Stimulated activated CD4-positive, alpha-beta T cell treated with anti-CD3 and anti-CD28 coated beads, Interleukin-4, amount 100 ng/mL, for 24 hours (primary cell): ENCODE data around the gene RNF220.

ENCODE experiments used
- DNase-seq: peaks from one replicate; pipeline ENCODE4 v3.0.0-alpha.2; 2020

RNF220 gene

DNA sequence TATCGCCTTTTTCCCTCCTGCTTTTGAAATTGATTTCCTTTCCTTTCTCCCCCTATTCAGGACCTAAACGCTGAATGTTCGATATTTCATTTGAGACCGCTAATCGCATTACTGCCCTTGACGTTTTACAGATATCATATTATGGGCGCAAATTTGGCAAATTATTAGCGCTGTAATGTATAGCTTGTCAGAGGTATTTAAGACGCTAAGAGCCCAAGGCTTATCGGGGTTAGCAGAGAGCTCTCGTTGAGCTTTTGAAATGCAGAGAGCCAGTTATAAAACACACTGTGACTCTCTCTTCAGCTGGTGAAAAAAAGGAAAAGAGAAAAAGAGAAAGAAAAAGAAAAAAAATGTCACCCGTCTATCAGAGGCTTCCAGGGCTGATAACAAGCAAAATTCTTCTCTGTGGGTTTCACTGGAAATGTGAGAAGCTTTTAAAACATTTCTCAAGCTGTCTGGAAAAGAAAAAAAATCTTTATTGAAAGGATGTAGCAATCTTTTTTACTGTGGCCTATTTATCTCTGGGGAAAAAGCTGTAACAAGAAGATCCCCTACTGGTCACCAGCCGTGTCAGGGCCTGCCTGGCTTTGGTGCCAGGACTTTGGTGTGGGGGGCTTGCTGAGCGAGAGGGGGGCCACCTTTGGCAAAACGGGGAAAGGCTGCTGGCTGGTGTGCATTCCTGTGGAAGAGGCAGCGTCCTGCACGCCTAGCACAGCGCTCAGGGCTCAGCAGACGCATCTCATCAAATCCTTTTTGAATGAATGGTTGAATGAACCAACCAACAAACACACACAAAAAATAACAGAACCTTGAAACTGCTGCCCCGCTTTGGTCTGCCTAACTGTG, 119.8 kb downstream of the RNF220 start:
- DNase-seq, result no peak

DNA sequence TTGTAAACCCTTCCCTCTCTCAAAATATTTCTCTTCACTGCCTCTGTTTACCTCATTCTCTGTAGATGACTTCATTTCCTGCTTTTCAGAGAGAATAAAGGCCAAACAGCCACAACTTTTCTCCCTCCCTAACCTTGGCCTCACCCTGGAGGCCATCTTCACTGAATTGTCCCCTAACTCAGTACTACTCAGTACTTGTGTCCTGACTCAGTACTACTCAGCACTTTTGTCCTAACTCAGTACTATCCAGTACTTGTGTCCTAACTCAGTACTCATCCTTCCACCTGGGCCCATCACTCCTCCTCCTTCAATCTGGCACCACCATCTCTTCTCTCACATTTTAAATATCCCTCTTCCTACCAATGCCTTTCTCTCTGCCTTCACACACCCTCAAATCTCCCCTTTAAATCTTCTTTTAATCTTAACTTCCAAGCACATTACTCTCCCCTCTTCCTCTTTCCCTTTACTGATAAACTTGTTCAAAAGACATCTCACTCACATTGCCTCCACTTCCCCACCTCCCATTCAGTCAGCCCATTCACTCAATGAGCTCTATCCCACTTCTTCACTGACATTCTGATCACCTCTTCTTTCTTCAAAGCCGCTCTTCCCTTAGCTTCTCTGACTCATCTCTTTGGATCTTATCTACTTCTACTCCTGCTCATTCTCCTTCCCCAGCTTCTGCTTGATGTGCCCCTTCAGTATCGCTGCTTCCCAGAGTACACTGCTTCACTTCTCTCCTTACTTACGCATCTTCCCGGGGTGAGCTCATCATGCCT, 121.4 kb downstream of the RNF220 start:
- DNase-seq, result no peak

DNA sequence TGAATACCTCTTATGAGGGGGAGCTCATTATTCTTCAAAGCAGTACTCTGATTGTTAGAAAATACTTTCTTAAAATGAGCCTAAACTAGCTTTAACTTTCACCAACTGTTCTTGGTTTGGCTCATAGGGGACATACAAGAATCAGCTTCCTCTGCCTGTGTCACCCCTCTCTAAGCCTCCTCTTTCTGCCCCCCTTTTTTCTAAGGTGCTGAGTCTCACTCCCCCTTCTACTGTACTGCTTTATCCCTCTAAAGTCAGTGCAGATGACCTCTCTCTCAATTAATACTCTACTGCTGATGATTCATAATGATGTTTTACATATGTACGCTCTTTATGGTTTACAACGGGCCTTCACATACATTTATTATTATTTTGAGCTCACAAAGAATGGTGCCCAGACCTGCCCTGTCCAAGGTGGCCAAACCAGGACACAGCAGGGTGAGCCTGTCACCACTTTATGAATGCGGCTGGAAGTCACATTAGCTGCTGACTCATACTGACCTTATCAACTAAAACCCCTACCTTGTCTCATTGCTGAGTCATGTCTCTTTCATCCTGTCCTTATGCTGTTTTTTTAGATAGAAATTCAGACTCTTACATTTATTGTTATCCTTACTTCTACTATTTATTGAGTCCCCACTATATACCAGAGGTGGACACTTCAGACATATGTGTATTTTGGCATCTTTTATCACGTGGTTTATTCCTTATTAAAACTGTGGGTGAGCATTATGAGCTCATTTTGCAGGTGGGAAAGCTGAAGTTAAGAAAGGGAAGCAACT, 126.9 kb downstream of the RNF220 start:
- no peak for DNase-seq

DNA sequence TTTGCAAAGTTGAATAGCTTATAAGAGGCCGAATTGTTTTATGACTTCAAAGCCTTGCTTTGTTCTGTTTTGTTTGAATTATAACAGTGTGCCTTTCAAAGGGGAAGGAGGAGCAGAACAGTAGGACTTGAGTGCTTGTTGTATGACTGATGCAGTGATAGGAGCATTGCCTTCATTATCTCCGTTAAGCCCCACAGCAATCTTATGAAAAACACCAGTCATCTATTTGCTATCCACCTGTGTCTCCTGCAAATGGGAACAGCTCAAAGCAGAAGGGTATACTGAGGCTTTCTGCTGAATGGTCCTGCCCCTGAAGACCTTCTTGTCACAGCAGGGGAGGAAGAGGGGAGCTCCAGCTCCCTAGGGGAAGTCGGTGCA, 127.5 kb downstream of the RNF220 start:
- no peak for DNase-seq

DNA sequence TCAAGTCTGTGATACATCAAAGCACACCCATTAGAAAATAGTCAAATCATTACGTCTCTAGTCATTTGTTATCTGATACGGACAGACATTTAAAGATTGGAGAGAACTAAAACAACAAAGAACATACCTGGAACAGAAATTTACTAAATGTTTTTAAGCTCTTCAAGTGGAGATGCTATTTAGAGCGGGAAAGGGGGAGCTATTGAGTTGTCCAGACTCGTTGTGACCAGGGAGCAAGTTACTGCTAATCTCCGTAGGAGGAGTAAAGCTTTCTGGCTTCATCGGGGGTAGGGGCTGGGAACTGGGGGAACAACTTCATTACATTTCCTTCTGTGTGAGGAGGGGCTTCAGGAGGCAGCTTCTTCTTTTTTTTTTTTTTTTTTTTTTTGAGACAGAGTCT, 129.7 kb downstream of the RNF220 start:
- no peak for DNase-seq

DNA sequence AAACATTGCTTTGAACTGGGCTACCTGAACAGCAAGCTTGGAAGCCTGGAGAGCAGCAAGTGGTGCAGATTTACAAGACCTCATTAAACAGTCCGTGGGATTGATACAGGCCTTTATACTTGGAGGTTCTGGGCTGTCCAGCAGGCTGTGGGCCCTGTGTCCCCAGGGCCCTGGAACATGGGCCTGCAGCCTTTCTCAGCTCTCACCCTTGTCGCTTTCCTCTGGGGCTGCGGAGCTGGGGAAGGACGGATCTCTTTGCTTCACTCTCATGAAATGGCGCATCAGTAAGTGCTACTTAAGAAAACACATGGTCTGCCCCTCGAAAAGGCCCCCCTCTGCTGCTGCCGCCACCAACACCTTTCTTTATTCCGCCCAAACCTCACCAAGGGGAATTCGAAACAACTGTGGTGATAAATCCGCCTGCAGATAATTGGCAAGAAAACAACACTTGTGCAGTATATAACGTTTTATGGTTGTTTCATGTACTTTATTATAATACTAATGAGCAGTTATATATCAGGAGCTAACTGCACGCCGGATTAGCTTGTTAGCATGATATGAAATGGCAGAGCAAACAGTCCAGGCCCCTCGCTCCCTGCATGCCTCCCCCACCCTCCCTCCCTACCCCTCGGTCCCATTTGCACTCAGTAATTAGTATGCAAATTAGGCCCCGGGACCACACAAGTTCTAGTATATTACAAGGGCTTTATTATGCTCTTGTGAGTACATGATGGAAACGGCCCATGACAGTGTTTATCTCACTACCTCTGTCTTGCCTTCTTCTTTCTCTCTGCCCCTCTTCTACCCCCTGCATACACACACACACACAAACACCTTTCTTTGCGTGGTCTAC, 131.5 kb downstream of the RNF220 start:
- DNase-seq, result no peak

DNA sequence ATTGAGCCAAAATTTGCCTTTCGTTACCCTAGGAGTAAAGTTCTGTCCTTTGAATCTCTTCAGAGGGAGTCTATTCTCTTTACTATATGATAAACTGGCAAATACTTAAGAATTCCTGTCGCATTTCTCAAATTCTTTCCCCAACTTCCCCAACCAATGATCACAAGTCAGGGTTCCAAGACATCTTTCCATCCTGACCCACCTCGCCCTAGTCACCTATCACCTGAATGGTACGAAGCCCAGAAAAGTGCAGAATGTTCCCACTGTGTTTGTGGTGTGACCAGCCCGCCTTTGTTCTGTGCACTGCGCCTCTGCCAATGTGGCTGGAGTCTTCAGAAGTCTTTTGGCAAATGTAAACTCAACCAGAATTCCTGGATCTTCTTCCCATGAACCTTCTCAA, 132.5 kb downstream of the RNF220 start:
- no peak for DNase-seq

DNA sequence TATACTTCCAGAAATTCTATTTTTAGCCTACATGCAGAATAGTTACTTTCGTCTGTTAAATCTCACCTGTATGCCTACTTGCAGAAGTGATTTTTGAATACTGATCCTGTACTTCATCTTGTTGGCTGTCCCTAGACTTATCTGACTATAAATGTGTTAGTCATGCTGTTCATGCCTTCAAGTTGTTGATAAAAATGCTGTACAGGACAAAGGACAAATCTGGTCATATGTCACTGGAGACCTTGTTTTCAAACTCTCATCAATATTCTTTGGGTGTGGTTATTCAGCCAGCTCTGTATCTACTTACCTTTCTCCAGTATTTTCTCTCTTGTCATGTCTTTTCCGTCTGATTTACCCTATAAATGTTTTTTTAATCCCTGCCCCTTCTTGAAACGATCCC, 132.9 kb downstream of the RNF220 start:
- DNase-seq, result no peak

DNA sequence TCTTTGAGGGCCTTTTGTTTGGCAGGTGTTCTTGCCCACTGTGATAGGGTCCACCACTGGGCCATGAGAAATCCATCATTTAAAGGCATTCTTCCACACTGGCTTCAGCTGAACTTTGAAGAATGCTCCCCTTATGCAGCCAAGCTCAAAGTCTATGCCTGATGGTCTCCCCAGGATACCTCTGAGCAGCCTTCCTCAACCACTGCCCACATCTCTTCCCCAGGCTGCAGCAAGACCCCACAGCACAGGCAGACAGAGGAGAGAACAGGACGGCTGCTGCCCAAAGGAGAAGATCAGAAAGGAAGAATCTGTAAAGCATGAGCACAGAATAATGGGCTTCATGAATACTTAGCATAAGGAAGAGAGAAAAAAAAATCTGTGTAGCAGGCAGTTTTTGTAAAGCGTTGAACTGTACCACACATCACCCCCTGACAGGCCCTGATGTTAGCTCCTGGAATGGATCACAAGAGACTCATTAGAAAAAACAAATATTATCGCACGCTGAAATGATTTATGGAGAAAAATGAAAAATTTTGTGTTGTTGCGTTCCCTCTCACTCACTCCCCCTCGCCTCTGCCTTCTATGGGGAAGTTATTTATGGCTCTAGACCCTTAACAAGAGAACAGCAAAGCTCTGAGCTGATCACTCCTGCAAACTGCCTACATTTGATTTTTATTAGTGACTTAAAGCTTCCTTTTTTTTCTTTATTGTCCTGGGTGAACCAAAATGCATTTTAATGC, 135.1 kb downstream of the RNF220 start:
- no peak for DNase-seq

DNA sequence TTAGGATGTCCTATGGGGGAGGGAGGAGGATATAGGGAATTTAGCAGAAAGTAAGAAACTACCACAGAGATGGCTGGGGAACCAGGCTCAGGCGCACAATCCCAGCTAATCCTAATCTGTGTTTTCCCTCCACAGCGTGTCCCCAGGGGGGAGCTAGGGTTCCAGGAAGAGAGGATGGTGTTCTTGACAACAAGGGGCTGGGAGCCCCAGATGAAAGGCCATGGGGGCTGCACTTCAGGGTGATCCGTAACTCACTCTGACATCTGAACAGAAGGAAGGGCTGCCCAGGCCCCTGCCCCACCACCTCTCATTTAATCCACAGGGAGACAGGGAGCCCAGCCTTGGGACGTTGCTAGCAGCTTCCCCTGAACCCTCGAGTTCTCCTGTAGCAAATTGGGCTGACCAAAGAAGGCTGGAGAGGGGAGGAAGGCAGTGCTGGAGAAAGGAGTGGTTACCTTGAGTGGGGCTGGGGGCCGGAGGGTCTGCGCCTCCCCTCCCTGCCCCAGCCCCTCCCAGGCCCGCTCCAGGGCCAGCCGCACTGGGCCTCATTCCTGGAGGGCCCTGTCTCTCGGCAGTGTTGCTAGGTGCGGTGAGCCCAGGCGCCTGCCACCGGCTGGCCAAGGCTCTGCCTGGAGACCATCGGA, 137.5 kb downstream of the RNF220 start:
- DNase-seq, result no peak

DNA sequence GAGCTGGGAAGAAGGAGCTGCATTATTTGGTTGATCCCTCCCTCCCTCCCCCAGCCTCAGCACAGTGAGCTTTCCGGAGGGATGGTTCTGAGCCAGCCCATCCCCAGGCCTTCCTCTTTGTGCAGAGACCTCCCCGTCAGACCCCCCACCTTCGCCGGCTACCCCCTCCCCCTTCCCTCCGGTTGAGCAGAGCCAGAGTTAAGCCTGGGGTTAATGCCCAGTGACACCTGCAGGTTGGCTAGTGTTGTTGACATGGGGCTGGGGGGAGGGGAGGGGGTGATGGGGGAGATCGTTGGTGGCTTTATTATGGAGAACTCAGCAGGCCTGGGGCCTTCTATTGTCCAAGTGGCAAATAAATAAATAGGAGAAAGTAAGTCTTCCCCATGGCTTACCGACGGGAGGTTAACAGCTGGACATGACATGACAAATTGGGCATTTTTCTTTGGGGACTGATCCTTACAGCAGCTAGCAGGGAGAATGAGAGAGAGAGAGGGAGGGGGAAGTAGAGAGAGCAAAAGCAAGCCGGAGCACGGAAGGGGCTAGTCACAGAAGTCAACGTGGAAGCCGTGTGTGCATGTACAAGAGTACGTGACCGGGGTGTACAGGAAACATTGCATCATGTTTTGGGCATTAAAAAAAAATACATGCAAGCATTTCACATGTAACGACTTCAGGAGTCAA, 138.1 kb downstream of the RNF220 start:
- DNase-seq, result no peak

DNA sequence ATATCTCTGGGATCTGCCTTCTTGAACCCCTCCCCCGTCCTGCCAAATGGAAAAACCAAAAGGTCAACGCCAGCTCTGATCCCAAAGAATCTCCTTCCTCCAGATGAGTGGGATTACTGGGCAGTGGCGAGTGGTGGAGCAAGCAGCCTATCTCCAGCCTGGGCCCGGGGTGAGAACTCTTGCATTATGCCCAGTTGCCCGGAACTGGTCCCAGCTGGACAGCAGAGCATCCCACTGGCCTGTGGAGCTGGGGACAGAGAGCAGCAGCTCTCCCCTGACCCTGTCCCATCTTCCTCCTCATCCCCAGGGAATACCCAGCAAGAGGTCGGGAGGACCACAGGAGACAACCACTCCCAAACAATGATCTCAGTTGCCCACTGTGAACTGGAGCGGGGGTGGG, 138.7 kb downstream of the RNF220 start:
- no peak for DNase-seq

DNA sequence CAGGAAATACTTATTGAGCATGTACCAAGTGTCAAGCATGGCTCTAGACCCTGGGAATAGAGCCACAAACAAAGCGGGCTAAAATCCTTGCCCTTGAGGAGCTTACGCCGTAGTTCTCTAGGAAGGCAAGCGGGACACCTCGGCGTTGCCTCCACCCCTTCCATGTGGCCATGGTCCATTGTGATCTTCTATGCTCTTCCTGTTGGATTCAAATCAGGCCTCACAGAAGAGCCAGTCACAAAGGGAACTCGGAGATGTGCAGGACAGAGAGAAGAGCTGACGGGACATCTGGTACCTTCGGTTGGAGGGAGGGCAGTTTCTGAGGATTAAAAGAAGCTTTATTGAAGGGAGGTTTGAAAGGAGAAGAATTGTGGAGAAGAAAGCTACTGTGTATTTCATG, 139.9 kb downstream of the RNF220 start:
- no peak for DNase-seq

DNA sequence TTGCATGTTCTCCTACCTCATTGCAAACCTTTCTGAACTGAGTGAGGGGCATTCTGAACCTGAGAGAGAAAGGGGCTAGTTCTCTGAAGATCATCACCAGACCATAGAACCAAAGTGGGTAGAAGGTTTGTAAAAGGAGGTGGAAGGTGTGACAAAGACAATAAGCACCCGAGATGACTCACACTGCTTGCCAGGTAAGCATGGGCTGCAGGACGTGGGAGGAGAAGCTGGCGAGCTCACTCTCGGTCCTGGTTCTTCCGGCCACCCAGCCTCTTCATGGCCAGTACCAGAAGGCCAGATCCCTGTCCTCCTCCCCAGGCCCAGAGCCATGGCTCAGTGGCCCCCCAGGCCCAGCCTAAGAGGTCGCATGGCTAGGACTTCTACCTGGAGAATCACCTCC, 140.9 kb downstream of the RNF220 start:
- no peak for DNase-seq

DNA sequence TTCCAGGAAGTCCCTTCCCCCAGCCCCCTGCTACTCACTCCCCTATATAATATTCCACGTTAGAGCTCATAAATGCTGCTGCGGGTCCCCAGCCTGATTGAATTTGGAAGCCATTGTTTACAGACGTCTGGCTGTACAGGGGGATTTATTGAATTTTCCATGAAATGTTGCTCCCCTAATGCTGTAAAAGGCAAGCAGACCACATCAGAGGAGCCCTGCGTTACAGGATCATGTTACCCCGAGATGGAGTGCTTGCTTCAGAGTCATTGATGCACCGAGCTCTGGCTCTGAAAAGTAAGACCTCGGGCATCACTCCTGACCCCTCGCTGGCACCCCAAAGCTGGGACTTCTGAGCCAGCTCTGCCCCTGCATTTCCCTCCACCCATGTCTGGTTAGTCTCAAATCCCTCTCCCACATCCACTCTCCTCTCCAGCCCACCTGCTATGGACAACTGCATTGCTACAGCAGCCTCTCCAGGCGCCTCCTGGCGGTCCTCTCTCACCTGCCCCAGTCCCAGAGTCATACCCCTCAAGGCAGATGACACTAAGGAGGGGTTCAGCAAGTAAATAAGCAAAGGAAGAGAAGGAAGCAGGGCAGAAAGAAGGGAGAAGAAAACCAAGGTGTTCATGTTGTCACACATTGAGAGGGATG, 141.5 kb downstream of the RNF220 start:
- no peak for DNase-seq

DNA sequence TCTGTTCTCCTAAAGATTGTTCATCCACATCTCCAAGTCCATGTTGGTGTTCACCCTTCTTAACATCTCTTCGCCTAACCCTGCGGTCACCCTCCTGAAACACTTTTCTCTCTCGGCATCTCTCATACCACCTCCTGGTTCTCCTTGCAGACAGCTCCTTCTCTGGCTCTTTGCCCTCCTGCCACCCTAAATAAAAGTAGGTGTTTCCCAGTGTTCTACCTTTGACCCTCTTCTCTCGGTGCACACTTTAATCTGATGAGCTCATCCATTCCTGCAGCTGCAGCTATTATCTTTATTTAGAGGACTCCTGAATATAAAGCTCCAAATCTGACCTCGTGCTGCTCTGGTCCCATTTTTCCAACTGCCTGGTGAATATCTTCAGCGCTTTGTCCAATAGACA, 142.3 kb downstream of the RNF220 start:
- no peak for DNase-seq

DNA sequence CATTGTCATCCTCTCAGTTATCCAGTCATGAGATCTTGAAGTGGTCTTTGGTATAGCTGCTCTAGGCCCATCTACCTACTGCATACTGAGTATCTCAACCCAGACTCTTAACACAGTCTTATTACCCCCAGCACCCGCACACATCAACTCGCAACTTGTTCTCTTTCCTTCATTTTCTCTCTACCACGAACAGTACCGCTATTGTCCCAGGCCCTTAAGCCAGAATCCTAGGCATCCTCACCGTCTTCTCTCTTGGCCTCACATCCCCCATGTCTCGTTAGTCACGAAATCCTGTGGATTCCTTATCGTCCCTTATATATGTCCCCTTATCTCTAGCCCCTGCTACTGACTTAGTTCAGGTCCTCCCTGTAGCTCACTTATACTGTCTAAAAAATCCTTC, 142.8 kb downstream of the RNF220 start:
- no peak for DNase-seq

DNA sequence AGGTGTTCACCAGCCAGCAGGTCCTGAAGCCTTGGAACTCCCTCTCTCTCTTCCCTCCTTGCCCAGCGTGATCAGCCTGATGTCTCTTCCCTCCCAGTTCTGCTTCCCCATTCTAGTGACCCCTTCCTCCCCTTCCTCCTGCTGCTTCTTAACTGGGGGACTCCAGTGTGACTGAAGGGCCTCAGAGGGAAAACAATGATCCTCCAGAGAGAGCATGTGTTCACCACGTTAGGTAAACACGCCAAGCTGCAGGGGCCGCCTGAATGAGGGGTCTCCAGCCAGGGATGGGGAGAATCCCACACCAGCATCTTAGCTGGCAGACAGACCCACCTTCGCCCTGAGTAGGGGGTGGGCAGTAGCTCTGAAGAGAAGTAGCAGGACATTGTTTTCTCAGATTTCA, 144.5 kb downstream of the RNF220 start:
- DNase-seq, result no peak

DNA sequence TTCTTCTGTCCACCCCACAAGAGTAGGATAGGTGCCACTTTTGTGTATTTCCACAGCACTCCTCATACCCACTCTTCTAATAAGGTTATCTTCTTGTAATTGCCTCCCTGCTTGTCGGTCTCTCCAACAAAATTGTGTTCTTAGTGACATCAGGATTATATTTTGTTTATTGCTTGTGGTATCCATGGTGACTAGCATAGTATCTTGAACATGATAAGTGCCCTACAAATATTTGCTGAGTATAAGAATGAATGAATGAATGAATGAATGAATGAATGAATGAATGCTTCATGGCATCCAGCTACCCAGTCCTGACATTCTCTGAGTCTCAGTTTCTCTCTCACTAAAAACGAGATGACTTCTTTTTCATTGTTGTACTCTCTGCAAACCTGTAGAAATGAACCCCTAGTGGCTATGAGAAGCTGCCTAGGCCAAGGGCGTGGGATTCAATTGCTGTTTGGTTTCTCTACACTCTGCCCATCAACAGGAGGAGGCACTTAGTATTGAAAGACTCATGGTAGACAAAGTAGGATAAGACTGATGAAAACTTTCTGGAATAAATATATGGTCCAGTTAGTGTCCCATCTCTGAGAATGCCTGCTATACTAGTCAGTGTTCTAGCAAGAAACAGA, 148.2 kb downstream of the RNF220 start:
- DNase-seq, result no peak

DNA sequence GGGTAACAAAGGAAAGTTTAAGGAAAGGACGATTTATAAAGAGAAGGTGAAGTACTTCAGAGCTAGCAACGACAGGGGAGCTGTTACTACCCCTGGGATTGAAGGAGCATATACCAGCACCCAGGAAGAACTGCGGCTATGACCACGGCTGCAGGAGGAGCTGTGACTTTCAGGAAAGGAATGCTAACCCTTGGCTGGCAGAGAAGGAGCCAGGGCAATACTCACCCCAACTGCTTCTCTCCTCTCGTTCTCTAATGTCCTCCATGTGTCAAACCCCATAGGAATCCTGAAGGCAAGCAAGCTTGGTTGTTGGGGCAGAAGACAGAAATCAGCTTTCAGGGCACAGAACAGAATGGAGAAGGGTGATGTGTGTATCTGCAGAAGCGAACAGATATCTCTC, 148.7 kb downstream of the RNF220 start:
- no peak for DNase-seq
